Tibial nerve (tissue), 4 donors: ENCODE measurements around the gene ASCC1.

Experiments
- CTCF ChIP-seq, 5 experiments: fragments of 200-600 bp in 3 of 5; fragments of 450-650 bp in 2 of 5; sonication (generic) in 3 of 5; IDR thresholded peaks; one replicate each; pipeline ENCODE4 v1.5.1; 2016 to 2019; ENCODE audit warnings: antibody characterized with exemption in 5 of 5, mild to moderate bottlenecking in 3 of 5, moderate library complexity in 2 of 5
- EP300 ChIP-seq, 2 donors: sonication (generic); formaldehyde crosslinking; IDR thresholded peaks; one replicate each; pipeline ENCODE4 v1.6.1; 2017; ENCODE audit warnings: antibody characterized with exemption in 2 of 2, mild to moderate bottlenecking in 1 of 2
- POLR2A ChIP-seq, 2 donors: fragments of 450-650 bp; IDR thresholded peaks; one replicate each; pipeline ENCODE4 v1.6.1; 2017; ENCODE audit warnings: antibody characterized with exemption in 2 of 2, mild to moderate bottlenecking in 2 of 2, moderate library complexity in 2 of 2

GRCh38 chr10:72186982-72187330 lies 29.1 kb downstream of the ASCC1 start:
- TF ChIP-seq CTCF (IDR thresholded peaks at IDR 0.05) (no peak), POLR2A (IDR thresholded peaks at IDR 0.05) (no peak), EP300 (IDR thresholded peaks at IDR 0.05) (no peak)
